IMR-90 (cell line): Measurements from ENCODE around the gene SPTB. TPM values are rescaled to one million over a fixed set of nuclear protein-coding genes. Genes with fewer than 3 reads are reported as not detected.

Experiments used
- ATAC-seq: fragments of 200-7000 bp; cut with Tn5 transposase; 2 replicates; pipeline ENCODE4 v1.9.1; 2020; ENCODE audit warnings: low read depth, mild to moderate bottlenecking, moderate library complexity
- BruUV-seq: library from RNA; stranded (reverse); fragments of 400-500 nt; replicated peaks from 2 replicates; lab custom pipeline; 2021; lab: Mats Ljungman, UMichigan
- CTCF ChIA-PET: fragments of 300-600 bp; formaldehyde crosslinking; extraction: SDS; loops from one replicate; lab custom pipeline; 2021; ENCODE audit warnings: antibody characterized with exemption; lab: Yijun Ruan, JAX
- POLR2A ChIA-PET: fragments of 300-600 bp; sonication (Branson Sonifier 250); formaldehyde crosslinking; loops from one replicate; lab custom pipeline; 2022; ENCODE audit warnings: antibody characterized with exemption; ENCODE audit not compliant: unreplicated experiment; lab: Charles Lee
- DNase-seq: peaks from one replicate; pipeline ENCODE4 v3.0.0; 2013
- H2AFZ ChIP-seq: replicated peaks from 2 replicates; pipeline ENCODE3; 2013; ENCODE audit warnings: low read length, mild to moderate bottlenecking; ENCODE audit not compliant: poor library complexity
- H2AK5ac ChIP-seq: 2 replicates; pipeline ENCODE4 v1.6.1; 2013; ENCODE audit warnings: low read depth, low read length, inconsistent platforms
- H2AK9ac ChIP-seq: replicated peaks from 2 replicates; pipeline ENCODE3; 2013; ENCODE audit warnings: mild to moderate bottlenecking, low read depth, low read length, moderate library complexity; ENCODE audit not compliant: poor library complexity
- H2BK120ac ChIP-seq: 2 replicates; pipeline ENCODE4 v1.6.1; 2013; ENCODE audit warnings: low read depth, low read length, inconsistent platforms
- H2BK15ac ChIP-seq: 3 replicates; pipeline ENCODE4 v1.6.1; 2013; ENCODE audit warnings: low read depth, low read length, inconsistent platforms
- H2BK20ac ChIP-seq: 2 replicates; pipeline ENCODE4 v1.6.1; 2013; ENCODE audit warnings: low read depth, mild to moderate bottlenecking, inconsistent platforms, low read length, moderate library complexity
- H2BK5ac ChIP-seq: 2 replicates; pipeline ENCODE4 v1.6.1; 2013; ENCODE audit warnings: mild to moderate bottlenecking, low read depth, low read length, inconsistent platforms; ENCODE audit not compliant: poor library complexity, severe bottlenecking
- H3K14ac ChIP-seq: replicated peaks from 2 replicates; pipeline ENCODE4 v1.6.1; 2013; ENCODE audit warnings: low read depth, low read length, inconsistent platforms
- H3K18ac ChIP-seq: 2 replicates; pipeline ENCODE4 v1.6.1; 2013; ENCODE audit warnings: low read depth, low read length, control low read depth
- H3K23ac ChIP-seq: 2 replicates; pipeline ENCODE4 v1.6.1; 2013; ENCODE audit warnings: low read depth, low read length, inconsistent platforms
- H3K27ac ChIP-seq: 2 replicates; pipeline ENCODE4 v1.5.1; 2013; ENCODE audit warnings: mild to moderate bottlenecking, control low read depth, low read length; ENCODE audit not compliant: insufficient read depth
- H3K27me3 ChIP-seq: 2 replicates; pipeline ENCODE4 v1.6.1; 2013; ENCODE audit warnings: low read length; ENCODE audit not compliant: control insufficient read depth, insufficient read depth
- H3K36me3 ChIP-seq: 2 replicates; pipeline ENCODE4 v1.6.1; 2013; ENCODE audit warnings: low read length, mixed read lengths; ENCODE audit not compliant: control insufficient read depth, insufficient read depth
- H3K4ac ChIP-seq: 2 replicates; pipeline ENCODE4 v1.6.1; 2013; ENCODE audit warnings: low read depth, low read length, inconsistent platforms
- H3K4me1 ChIP-seq: 2 replicates; pipeline ENCODE4 v1.6.1; 2013; ENCODE audit warnings: low read length, mixed read lengths; ENCODE audit not compliant: control insufficient read depth, insufficient read depth
- H3K4me2 ChIP-seq: 2 replicates; pipeline ENCODE4 v1.6.1; 2013; ENCODE audit warnings: low read depth, mild to moderate bottlenecking, control low read depth, low read length, moderate library complexity
- H3K4me3 ChIP-seq: 2 replicates; pipeline ENCODE4 v1.5.1; 2013; ENCODE audit warnings: low read depth, mild to moderate bottlenecking, control low read depth, low read length, moderate library complexity; ENCODE audit not compliant: insufficient read depth
- H3K56ac ChIP-seq: 2 replicates; pipeline ENCODE4 v1.6.1; 2013; ENCODE audit warnings: low read length, inconsistent platforms; ENCODE audit not compliant: insufficient read depth; ENCODE audit errors: extremely low read depth
- H3K79me1 ChIP-seq, 2 experiments: 2 replicates each; pipeline ENCODE4 v1.6.1; 2013; ENCODE audit warnings: low read length in 2 of 2, inconsistent platforms in 1 of 2, low read depth in 1 of 2
- H3K9ac ChIP-seq: 2 replicates; pipeline ENCODE4 v1.6.1; 2013; ENCODE audit warnings: low read depth, low read length, control low read depth
- H3K9me1 ChIP-seq: 2 replicates; pipeline ENCODE4 v1.6.1; 2013; ENCODE audit warnings: low read length, inconsistent platforms; ENCODE audit not compliant: insufficient read depth
- H3K9me3 ChIP-seq: 2 replicates; pipeline ENCODE4 v1.6.1; 2013; ENCODE audit warnings: low read length; ENCODE audit not compliant: control insufficient read depth, insufficient read depth
- H4K20me1 ChIP-seq: 2 replicates; pipeline ENCODE4 v1.6.1; 2013; ENCODE audit warnings: low read length, inconsistent platforms; ENCODE audit not compliant: insufficient read depth
- H4K5ac ChIP-seq: 2 replicates; pipeline ENCODE4 v1.6.1; 2013; ENCODE audit warnings: mild to moderate bottlenecking, low read depth, low read length, control low read depth
- H4K8ac ChIP-seq, 2 experiments: 2 replicates each; pipeline ENCODE4 v1.6.1; 2013; ENCODE audit warnings: low read depth in 2 of 2, low read length in 2 of 2, control low read depth in 1 of 2, inconsistent platforms in 1 of 2
- H4K91ac ChIP-seq: 2 replicates; pipeline ENCODE4 v1.6.1; 2013; ENCODE audit warnings: low read depth, low read length, inconsistent platforms; ENCODE audit not compliant: insufficient read depth
- BHLHE40 ChIP-seq: fragments of 150-350 bp; IDR thresholded peaks from 2 replicates; pipeline ENCODE4 v1.6.1; 2016; ENCODE audit warnings: mild to moderate bottlenecking, low read depth, low read length
- CEBPB ChIP-seq: IDR thresholded peaks from 2 replicates; pipeline ENCODE4 v1.6.1; 2012; ENCODE audit warnings: low read depth, low read length, improper control_type of control experiment
- CHD1 ChIP-seq: IDR thresholded peaks from 2 replicates; pipeline ENCODE4 v1.6.1; 2012; ENCODE audit warnings: low read depth, low read length, improper control_type of control experiment
- CTCF ChIP-seq: conservative IDR thresholded peaks from 2 replicates; pipeline ENCODE4 v1.5.1; 2012; ENCODE audit warnings: mild to moderate bottlenecking, low read depth, low read length, improper control_type of control experiment
- ELK1 ChIP-seq: fragments of 150-350 bp; IDR thresholded peaks from 2 replicates; pipeline ENCODE4 v1.6.1; 2016; ENCODE audit warnings: low read depth, mild to moderate bottlenecking, low read length, moderate library complexity, borderline replicate concordance
- FOS ChIP-seq: fragments of 150-350 bp; IDR thresholded peaks from 2 replicates; pipeline ENCODE4 v1.6.1; 2016; ENCODE audit warnings: low read depth, low read length
- MAFK ChIP-seq: IDR thresholded peaks from 2 replicates; pipeline ENCODE4 v1.6.1; 2012; ENCODE audit warnings: low read depth, low read length, improper control_type of control experiment
- MXI1 ChIP-seq: IDR thresholded peaks from 2 replicates; pipeline ENCODE4 v1.6.1; 2012; ENCODE audit warnings: low read depth, mild to moderate bottlenecking, low read length, moderate library complexity, borderline replicate concordance
- NFE2L2 ChIP-seq: fragments of 150-350 bp; IDR thresholded peaks from 2 replicates; pipeline ENCODE4 v1.6.1; 2016; ENCODE audit warnings: low read depth, mild to moderate bottlenecking, low read length
- RAD21 ChIP-seq: IDR thresholded peaks from 2 replicates; pipeline ENCODE4 v1.6.1; 2012; ENCODE audit warnings: low read length, improper control_type of control experiment
- RCOR1 ChIP-seq: IDR thresholded peaks from 2 replicates; pipeline ENCODE4 v1.6.1; 2012; ENCODE audit warnings: mild to moderate bottlenecking, low read length, improper control_type of control experiment; ENCODE audit not compliant: insufficient replicate concordance
- USF2 ChIP-seq: fragments of 150-350 bp; IDR thresholded peaks from 2 replicates; pipeline ENCODE4 v1.6.1; 2017; ENCODE audit warnings: mild to moderate bottlenecking, antibody characterized with exemption, low read length, low read depth
- WGBS, 2 experiments: methylation state at CpG; one replicate each; pipeline versions ENCODE4 v1.1.5 to v1.1.7; 2013; ENCODE audit warnings: missing lambda C conversion rate in 2 of 2; ENCODE audit not compliant: insufficient read length in 1 of 2; ENCODE audit errors: extremely low coverage in 2 of 2; 5-methylcytosine and 5-hydroxymethylcytosine counted together
- dilution Hi-C: fragments of 300-500 bp; cut with HindIII; formaldehyde crosslinking; loops from one replicate; pipeline ENCODE4 v1.14.3; 2018; ENCODE audit warnings: low sequenced_read_pairs; ENCODE audit not compliant: unreplicated experiment
- in situ Hi-C: fragments of 300-500 bp; cut with MboI; formaldehyde crosslinking; loops from 3 replicates; pipeline ENCODE4 v1.14.3; 2019; ENCODE audit warnings: low sequenced_read_pairs, inconsistent platforms, mixed read lengths
- intact Hi-C: fragments of 100-400 bp; cut with micrococcal nuclease; formaldehyde crosslinking; loops from 2 replicates; pipeline ENCODE4 v1.10.0; 2022
- polyA plus RNA-seq, 3 experiments: library from polyadenylated mRNA; depleted of rRNA; stranded (reverse); fragments of >200 nt; gene quantifications; 2 replicates each; pipeline ENCODE4 v1.2.3, GENCODE V29; 2012; ENCODE audit warnings: low replicate concordance in 1 of 3
- total RNA-seq: library from RNA; depleted of rRNA; stranded (reverse); fragments of >200 nt; gene quantifications from 2 replicates; pipeline ENCODE4 v1.2.3, GENCODE V29; 2012

The SPTB gene
- total and polyA plus RNA-seq, 2 of the 4 experiments (the other 2 are of a cell fraction), result under 0.01 to 0.07 TPM

GRCh38 chr14:64786296-64787149, 93.2 kb downstream of the SPTB start:
- no peak overlapping the region for H4K8ac ChIP-seq
- peak; percentile 56 for DNase-seq
- no peaks in the 10 kb centered on the region for H3K36me3 ChIP-seq

More at GRCh38 chr14:64786296-64787149, 93.2 kb downstream of the SPTB start:
- peak overlapping the region; percentile 7; the same call in 1 of the 2 replicates for H2AK5ac ChIP-seq
- H4K91ac ChIP-seq, result no peak overlapping the region
- no peak overlapping the region for H2BK120ac ChIP-seq
- WGBS, 2 experiments, result 83% methylated on average over 19 of the region's 24 CpGs; no CpG with 5 or more reads in 1 of the 2 experiments
- H2AFZ ChIP-seq, result peak overlapping the region; percentile 56
- H3K79me1 ChIP-seq, result no peaks in the 10 kb centered on the region
- no TSS peak for BruUV-seq
- no peak overlapping the region for H2BK5ac ChIP-seq
- H4K20me1 ChIP-seq, result no peaks in the 10 kb centered on the region
- ChIA-PET POLR2A (interaction anchor here (0.5 kb wide), 1 partner anchor 98 kb away, joined by 3 read pairs; no protein-coding TSS in a partner anchor), CTCF (interaction anchor here (0.6 kb wide), 1 partner anchor 21 kb away, joined by 3 read pairs; no protein-coding TSS in a partner anchor)
- ATAC-seq, result peak; percentile 57
- no peak overlapping the region for H3K23ac ChIP-seq
- no peaks in the 10 kb centered on the region for H3K9me3 ChIP-seq
- peaks cover 4% of the 10 kb centered on the region for H3K27me3 ChIP-seq
- H3K14ac ChIP-seq, result no peak overlapping the region
- H3K27ac ChIP-seq, result no peak overlapping the region
- H3K9ac ChIP-seq, result no peak overlapping the region
- no peak overlapping the region for H3K4me3 ChIP-seq
- in situ Hi-C loops (no loop called here), dilution Hi-C loops (no loop called here), intact Hi-C loops (no loop called here)
- H3K4ac ChIP-seq, result no peak overlapping the region
- H2BK20ac ChIP-seq, result no peak overlapping the region
- H4K5ac ChIP-seq, result no peak overlapping the region
- no peak overlapping the region for H2BK15ac ChIP-seq
- H3K9me1 ChIP-seq, result no peaks in the 10 kb centered on the region
- no peak for TF ChIP-seq RAD21
- no peak for TF ChIP-seq USF2
- no peak for TF ChIP-seq RCOR1
- TF ChIP-seq CTCF, result no peak
- no peak for TF ChIP-seq FOS
- no peak for TF ChIP-seq BHLHE40
- no peak for TF ChIP-seq ELK1
- no peak for TF ChIP-seq NFE2L2
- TF ChIP-seq CEBPB, result no peak
- no peak for TF ChIP-seq MXI1
- TF ChIP-seq CHD1, result no peak
- no peak for TF ChIP-seq MAFK
- no peak overlapping the region for H2AK9ac ChIP-seq
- H3K56ac ChIP-seq, result no peak overlapping the region
- H3K18ac ChIP-seq, result no peak overlapping the region
- peaks cover 9% of the 10 kb centered on the region for H3K4me1 ChIP-seq
- no peak overlapping the region for H3K4me2 ChIP-seq
